GM13977 (cell line): ENCODE data around the gene LARP1B.
"Not testable (repeated sequence)": the region's sequence is repeated elsewhere in the genome, so short reads cannot be mapped to it uniquely, and the experiment has no call there.

Experiments
- DNase-seq: peaks from one replicate; pipeline ENCODE4 v3.0.0; 2012; ENCODE audit warnings: low spot score
- in situ Hi-C: fragments of 300-500 bp; cut with MboI; formaldehyde crosslinking; loops from one replicate; pipeline ENCODE4 v1.12.0; 2022; ENCODE audit warnings: low sequenced_read_pairs, low pct_unique_long_range_greater_than_20kb, mixed read lengths, inconsistent platforms; ENCODE audit not compliant: unreplicated experiment
- TF ChIP-seq, protein P1 (sequence below): IDR thresholded peaks from 2 replicates; pipeline ENCODE4 v1.5.1; 2012; ENCODE audit warnings: mild to moderate bottlenecking, control low read depth; ENCODE audit not compliant: insufficient read depth; ENCODE audit errors: extremely low read depth, missing control alignments

LARP1B gene

DNA sequence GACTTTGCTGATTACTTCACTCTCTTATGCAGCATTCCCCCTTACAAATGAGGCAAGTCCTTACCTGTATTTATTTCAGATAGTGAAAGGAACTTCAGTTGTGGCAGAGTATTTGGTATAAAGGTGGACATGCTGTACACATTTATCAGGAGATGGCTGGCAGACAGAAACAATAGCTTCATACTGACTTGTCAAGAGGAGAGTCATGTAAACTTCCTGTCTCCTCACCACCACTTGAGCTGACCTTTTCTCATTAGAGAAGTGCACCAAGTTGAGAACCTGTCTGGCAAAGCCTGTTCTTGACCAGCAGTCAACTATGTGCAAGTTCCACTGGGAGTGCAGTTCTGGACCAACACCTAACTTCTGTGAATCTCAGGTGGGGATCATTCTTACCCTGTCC lies 80.8 kb downstream of the LARP1B start:
- TF ChIP-seq, protein P1, sequence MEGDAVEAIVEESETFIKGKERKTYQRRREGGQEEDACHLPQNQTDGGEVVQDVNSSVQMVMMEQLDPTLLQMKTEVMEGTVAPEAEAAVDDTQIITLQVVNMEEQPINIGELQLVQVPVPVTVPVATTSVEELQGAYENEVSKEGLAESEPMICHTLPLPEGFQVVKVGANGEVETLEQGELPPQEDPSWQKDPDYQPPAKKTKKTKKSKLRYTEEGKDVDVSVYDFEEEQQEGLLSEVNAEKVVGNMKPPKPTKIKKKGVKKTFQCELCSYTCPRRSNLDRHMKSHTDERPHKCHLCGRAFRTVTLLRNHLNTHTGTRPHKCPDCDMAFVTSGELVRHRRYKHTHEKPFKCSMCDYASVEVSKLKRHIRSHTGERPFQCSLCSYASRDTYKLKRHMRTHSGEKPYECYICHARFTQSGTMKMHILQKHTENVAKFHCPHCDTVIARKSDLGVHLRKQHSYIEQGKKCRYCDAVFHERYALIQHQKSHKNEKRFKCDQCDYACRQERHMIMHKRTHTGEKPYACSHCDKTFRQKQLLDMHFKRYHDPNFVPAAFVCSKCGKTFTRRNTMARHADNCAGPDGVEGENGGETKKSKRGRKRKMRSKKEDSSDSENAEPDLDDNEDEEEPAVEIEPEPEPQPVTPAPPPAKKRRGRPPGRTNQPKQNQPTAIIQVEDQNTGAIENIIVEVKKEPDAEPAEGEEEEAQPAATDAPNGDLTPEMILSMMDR: no peak
- in situ Hi-C loops: no loop called here
- no peak for DNase-seq

DNA sequence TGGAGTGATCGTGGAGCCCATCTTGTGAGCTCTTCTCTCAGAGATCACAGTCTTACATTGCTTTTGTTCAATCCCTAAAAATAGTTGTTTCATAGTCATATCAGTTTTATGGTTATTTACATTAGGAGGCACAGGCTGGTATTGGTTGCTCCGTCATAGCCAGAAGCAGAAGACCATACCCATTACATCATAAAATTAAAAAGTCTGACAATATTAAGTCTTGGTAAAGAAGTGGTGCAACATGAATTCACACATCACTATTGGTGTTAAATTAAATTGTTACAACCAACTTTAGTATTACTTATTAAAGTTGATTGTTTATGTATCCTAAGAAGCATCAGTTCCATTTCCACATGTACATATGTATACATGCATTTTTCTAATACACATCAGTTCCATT lies 84.6 kb downstream of the LARP1B start:
- no peak for DNase-seq
- in situ Hi-C loops: no loop called here
- TF ChIP-seq, protein P1: no peak

GRCh38 chr4:128153800-128154199 lies 92.7 kb downstream of the LARP1B start:
- DNase-seq: no peak
- in situ Hi-C loops: no loop called here

GRCh38 chr4:128155231-128155855 lies 94.2 kb downstream of the LARP1B start:
- DNase-seq: no peak
- in situ Hi-C loops: no loop called here
- TF ChIP-seq, protein P1: no peak

More at GRCh38 chr4:128153800-128154199, 92.7 kb downstream of the LARP1B start:
- TF ChIP-seq, protein P1: no peak

- TF ChIP-seq, protein P1: no peak
- in situ Hi-C loops: no loop called here
- DNase-seq: no peak
Measured at GRCh38 chr4:128155874-128156456, 94.9 kb downstream of the LARP1B start.

DNA sequence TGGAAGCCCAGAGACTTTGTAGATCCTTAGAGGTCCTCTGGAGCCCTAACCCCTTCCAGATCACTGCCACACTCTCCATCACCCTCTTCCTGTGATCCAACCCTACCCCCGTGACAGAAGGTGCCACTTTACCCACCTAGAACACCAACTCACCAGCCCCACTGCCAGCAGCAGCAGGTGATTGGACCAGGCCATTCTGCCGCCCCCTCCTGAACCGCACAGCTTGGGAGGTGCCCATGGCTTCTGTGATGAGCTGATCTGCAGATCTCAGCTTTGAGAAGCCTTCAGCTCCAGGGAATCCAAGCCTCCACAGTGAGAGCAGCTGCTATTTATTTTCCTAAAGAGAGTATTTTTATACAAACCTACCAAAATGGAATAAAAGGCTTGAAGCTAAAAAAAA lies 95.4 kb downstream of the LARP1B start:
- DNase-seq, in situ Hi-C loops: not testable (repeated sequence)

- in situ Hi-C loops: no loop called here
- no peak for DNase-seq
- TF ChIP-seq, protein P1: no peak
Measured at GRCh38 chr4:128158894-128159293, 97.8 kb downstream of the LARP1B start.
